SK-N-SH (cell line): ENCODE results near the gene ANO4. TPM values are rescaled to one million over a fixed set of nuclear protein-coding genes. Genes with fewer than 3 reads are reported as not detected.

ENCODE experiments used
- CTCF ChIA-PET: fragments of 300-600, 350-600 bp; formaldehyde crosslinking; extraction: SDS; loops from one replicate; lab custom pipeline; 2021; lab: Yijun Ruan, JAX
- POLR2A ChIA-PET: fragments of 350-600 bp; sonication (Branson Sonifier 250); formaldehyde crosslinking; extraction: SDS; loops from one replicate; lab custom pipeline; 2020; ENCODE audit warnings: antibody characterized with exemption, inconsistent platforms; lab: Yijun Ruan, JAX
- DNase-seq: peaks from one replicate; pipeline ENCODE4 v3.0.0; 2012
- H2AFZ ChIP-seq: fragments of 200-600 bp; sonication (generic); 2 replicates; pipeline ENCODE4 v1.8.1; 2016; ENCODE audit warnings: antibody characterized with exemption, mild to moderate bottlenecking, low read depth
- H3F3A ChIP-seq: fragments of 200-600 bp; sonication (generic); replicated peaks from 2 replicates; pipeline ENCODE3; 2016; ENCODE audit warnings: antibody characterized with exemption, mild to moderate bottlenecking; ENCODE audit not compliant: insufficient read depth
- H3K27ac ChIP-seq, 2 experiments: fragments of 200-500 bp in 1 of 2; fragments of 200-600 bp in 1 of 2; sonication (Bioruptor generic) in 1 of 2; sonication (generic), shearing (Covaris generic) in 1 of 2; 2 replicates each; pipeline versions ENCODE4 v1.5.1 to v1.6.1; 2014 to 2016; ENCODE audit warnings: low read depth in 2 of 2, inconsistent platforms in 1 of 2, low read length in 1 of 2, mild to moderate bottlenecking in 1 of 2, mixed read lengths in 1 of 2
- H3K27me3 ChIP-seq: fragments of 200-600 bp; sonication (generic), shearing (Covaris generic); 2 replicates; pipeline ENCODE4 v1.6.1; 2016; ENCODE audit warnings: mixed run types; ENCODE audit not compliant: insufficient read depth
- H3K36me3 ChIP-seq, 2 experiments: fragments of 200-500 bp in 1 of 2; fragments of 200-600 bp in 1 of 2; sonication (Bioruptor generic) in 1 of 2; sonication (generic) in 1 of 2; replicated peaks in 1 of 2; 2 replicates each; pipeline versions ENCODE3 to v1.5.1; 2014 to 2016; ENCODE audit warnings: low read length in 1 of 2, mild to moderate bottlenecking in 1 of 2; ENCODE audit not compliant: insufficient read depth in 2 of 2, control insufficient read depth in 1 of 2
- H3K4me1 ChIP-seq, 2 experiments: fragments of 200-500 bp in 1 of 2; fragments of 200-600 bp in 1 of 2; sonication (Bioruptor generic) in 1 of 2; sonication (generic), shearing (Covaris generic) in 1 of 2; 2 replicates each; pipeline versions ENCODE4 v1.5.1 to v1.6.1; 2014 to 2016; ENCODE audit warnings: low read depth in 1 of 2, low read length in 1 of 2, mixed run types in 1 of 2; ENCODE audit not compliant: insufficient read depth in 2 of 2, control insufficient read depth in 1 of 2
- H3K4me2 ChIP-seq: fragments of 200-600 bp; sonication (generic), shearing (Covaris generic); 2 replicates; pipeline ENCODE4 v1.6.1; 2017; ENCODE audit warnings: mixed run types
- H3K4me3 ChIP-seq, 2 experiments: fragments of 200-500 bp in 1 of 2; fragments of 200-600 bp in 1 of 2; sonication (Bioruptor generic) in 1 of 2; sonication (generic), shearing (Covaris generic) in 1 of 2; 2 replicates each; pipeline versions ENCODE4 v1.5.1 to v1.8.1; 2014 to 2016; ENCODE audit warnings: low read depth in 2 of 2, inconsistent platforms in 1 of 2, low read length in 1 of 2, mild to moderate bottlenecking in 1 of 2, mixed read lengths in 1 of 2, moderate library complexity in 1 of 2
- H3K79me2 ChIP-seq: fragments of 200-600 bp; sonication (generic); 2 replicates; pipeline ENCODE4 v1.8.1; 2017; ENCODE audit warnings: mild to moderate bottlenecking; ENCODE audit not compliant: insufficient read depth
- H3K9ac ChIP-seq: fragments of 200-600 bp; sonication (generic); 2 replicates; pipeline ENCODE4 v1.6.1; 2017; ENCODE audit warnings: mixed run types
- H3K9me2 ChIP-seq: fragments of 200-600 bp; sonication (generic); 2 replicates; pipeline ENCODE4 v1.6.1; 2017; ENCODE audit warnings: mixed run types
- H3K9me3 ChIP-seq: fragments of 200-600 bp; sonication (generic); 2 replicates; pipeline ENCODE4 v1.6.1; 2017; ENCODE audit warnings: mixed run types, mild to moderate bottlenecking, moderate library complexity
- H4K20me1 ChIP-seq: fragments of 200-600 bp; sonication (generic); 2 replicates; pipeline ENCODE4 v1.6.1; 2017; ENCODE audit warnings: mild to moderate bottlenecking, mixed run types; ENCODE audit not compliant: insufficient read depth
- ELF1 ChIP-seq: IDR thresholded peaks from 2 replicates; pipeline ENCODE4 v1.4.0; 2012
- EP300 ChIP-seq, 2 experiments: IDR thresholded peaks; 2 replicates each; pipeline versions ENCODE4 v1.4.0 to v1.6.1; 2012; ENCODE audit warnings: borderline replicate concordance in 1 of 2, low read depth in 1 of 2, low read length in 1 of 2
- EZH2phosphoT487 ChIP-seq: fragments of 200-600 bp; sonication (generic); IDR thresholded peaks from 2 replicates; pipeline ENCODE4 v1.6.1; 2017; ENCODE audit warnings: low read depth, mixed run types, mild to moderate bottlenecking, antibody characterized with exemption, moderate library complexity, borderline replicate concordance
- GATA2 ChIP-seq: sonication (generic); formaldehyde crosslinking; IDR thresholded peaks from 2 replicates; pipeline ENCODE4 v1.5.0; 2020; ENCODE audit warnings: mild to moderate bottlenecking, missing genetic modification reagents
- JUND ChIP-seq: IDR thresholded peaks from 2 replicates; pipeline ENCODE4 v1.4.0; 2012
- NFIC ChIP-seq: IDR thresholded peaks from 2 replicates; pipeline ENCODE4 v1.4.0; 2012; ENCODE audit warnings: borderline replicate concordance
- NRF1 ChIP-seq: IDR thresholded peaks from 2 replicates; pipeline ENCODE4 v1.6.1; 2012; ENCODE audit warnings: low read depth, mild to moderate bottlenecking, low read length
- RFX5 ChIP-seq: IDR thresholded peaks from 2 replicates; pipeline ENCODE4 v1.6.1; 2012; ENCODE audit warnings: mild to moderate bottlenecking, improper control_type of control experiment, low read length
- RXRA ChIP-seq: IDR thresholded peaks from 2 replicates; pipeline ENCODE4 v1.4.0; 2012; ENCODE audit warnings: low read depth, mild to moderate bottlenecking, borderline replicate concordance
- SIN3A ChIP-seq: IDR thresholded peaks from 2 replicates; pipeline ENCODE4 v1.6.1; 2012; ENCODE audit warnings: low read depth, mild to moderate bottlenecking, low read length, moderate library complexity, borderline replicate concordance
- SMC3 ChIP-seq: IDR thresholded peaks from 2 replicates; pipeline ENCODE4 v1.6.1; 2012; ENCODE audit warnings: low read depth, low read length, improper control_type of control experiment
- TCF12 ChIP-seq: IDR thresholded peaks from 2 replicates; pipeline ENCODE4 v1.4.0; 2012
- TEAD4 ChIP-seq: IDR thresholded peaks from 2 replicates; pipeline ENCODE4 v1.4.0; 2012; ENCODE audit warnings: mild to moderate bottlenecking, borderline replicate concordance; ENCODE audit not compliant: insufficient read depth
- WGBS: methylation state at CpG from one replicate; pipeline ENCODE4 v1.1.6; 2017; ENCODE audit warnings: low lambda C conversion rate; 5-methylcytosine and 5-hydroxymethylcytosine counted together
- polyA plus RNA-seq, 3 experiments: library from polyadenylated mRNA; depleted of rRNA; stranded (reverse); fragments of >200 nt; gene quantifications; 2 replicates each; pipeline ENCODE4 v1.2.3, GENCODE V29; 2012
- TF ChIP-seq, protein P1 (sequence below): IDR thresholded peaks from 2 replicates; pipeline ENCODE4 v1.4.0; 2012; ENCODE audit warnings: low read depth, borderline replicate concordance
- TF ChIP-seq, protein P2 (sequence below): IDR thresholded peaks from 2 replicates; pipeline ENCODE4 v1.6.1; 2012; ENCODE audit warnings: mild to moderate bottlenecking, low read depth, low read length, moderate library complexity
- TF ChIP-seq, protein P3 (sequence below): IDR thresholded peaks from 2 replicates; pipeline ENCODE4 v1.4.0; 2012; ENCODE audit warnings: low read depth

ANO4 gene
- polyA plus RNA-seq, 1 of the 3 experiments (the other 2 are of a cell fraction): 9.4 TPM

DNA sequence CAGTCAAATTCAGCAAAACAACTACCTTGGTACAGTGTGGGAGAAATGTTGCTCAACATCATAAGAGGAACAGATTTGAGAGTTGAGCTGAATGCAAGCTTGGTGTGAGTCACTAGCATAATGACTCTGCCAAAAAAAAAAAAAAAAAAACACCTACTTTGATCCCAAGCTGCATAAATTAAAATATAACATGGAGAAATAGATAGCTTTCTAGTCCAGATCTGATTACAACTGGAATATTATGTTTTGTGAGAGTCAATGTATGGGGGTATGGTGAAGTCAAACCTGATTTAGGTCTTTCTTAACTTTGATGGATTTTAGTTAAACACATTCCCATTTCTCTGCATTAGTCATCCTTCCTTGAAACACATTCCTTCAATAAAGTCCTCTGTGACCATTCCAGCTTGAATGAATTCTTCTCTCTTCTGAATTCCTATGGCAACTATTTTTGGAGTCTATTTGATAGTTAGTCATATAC lies 227.4 kb downstream of the ANO4 start (continued):
- TF ChIP-seq, protein P1, sequence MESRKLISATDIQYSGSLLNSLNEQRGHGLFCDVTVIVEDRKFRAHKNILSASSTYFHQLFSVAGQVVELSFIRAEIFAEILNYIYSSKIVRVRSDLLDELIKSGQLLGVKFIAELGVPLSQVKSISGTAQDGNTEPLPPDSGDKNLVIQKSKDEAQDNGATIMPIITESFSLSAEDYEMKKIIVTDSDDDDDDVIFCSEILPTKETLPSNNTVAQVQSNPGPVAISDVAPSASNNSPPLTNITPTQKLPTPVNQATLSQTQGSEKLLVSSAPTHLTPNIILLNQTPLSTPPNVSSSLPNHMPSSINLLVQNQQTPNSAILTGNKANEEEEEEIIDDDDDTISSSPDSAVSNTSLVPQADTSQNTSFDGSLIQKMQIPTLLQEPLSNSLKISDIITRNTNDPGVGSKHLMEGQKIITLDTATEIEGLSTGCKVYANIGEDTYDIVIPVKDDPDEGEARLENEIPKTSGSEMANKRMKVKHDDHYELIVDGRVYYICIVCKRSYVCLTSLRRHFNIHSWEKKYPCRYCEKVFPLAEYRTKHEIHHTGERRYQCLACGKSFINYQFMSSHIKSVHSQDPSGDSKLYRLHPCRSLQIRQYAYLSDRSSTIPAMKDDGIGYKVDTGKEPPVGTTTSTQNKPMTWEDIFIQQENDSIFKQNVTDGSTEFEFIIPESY: peak; percentile 52; the same call in 1 of the 2 replicates
- TF ChIP-seq RFX5 (no peak), NFIC (peak; percentile 79), JUND (peak; percentile 96), TEAD4 (peak; percentile 90)
- TF ChIP-seq, protein P2, sequence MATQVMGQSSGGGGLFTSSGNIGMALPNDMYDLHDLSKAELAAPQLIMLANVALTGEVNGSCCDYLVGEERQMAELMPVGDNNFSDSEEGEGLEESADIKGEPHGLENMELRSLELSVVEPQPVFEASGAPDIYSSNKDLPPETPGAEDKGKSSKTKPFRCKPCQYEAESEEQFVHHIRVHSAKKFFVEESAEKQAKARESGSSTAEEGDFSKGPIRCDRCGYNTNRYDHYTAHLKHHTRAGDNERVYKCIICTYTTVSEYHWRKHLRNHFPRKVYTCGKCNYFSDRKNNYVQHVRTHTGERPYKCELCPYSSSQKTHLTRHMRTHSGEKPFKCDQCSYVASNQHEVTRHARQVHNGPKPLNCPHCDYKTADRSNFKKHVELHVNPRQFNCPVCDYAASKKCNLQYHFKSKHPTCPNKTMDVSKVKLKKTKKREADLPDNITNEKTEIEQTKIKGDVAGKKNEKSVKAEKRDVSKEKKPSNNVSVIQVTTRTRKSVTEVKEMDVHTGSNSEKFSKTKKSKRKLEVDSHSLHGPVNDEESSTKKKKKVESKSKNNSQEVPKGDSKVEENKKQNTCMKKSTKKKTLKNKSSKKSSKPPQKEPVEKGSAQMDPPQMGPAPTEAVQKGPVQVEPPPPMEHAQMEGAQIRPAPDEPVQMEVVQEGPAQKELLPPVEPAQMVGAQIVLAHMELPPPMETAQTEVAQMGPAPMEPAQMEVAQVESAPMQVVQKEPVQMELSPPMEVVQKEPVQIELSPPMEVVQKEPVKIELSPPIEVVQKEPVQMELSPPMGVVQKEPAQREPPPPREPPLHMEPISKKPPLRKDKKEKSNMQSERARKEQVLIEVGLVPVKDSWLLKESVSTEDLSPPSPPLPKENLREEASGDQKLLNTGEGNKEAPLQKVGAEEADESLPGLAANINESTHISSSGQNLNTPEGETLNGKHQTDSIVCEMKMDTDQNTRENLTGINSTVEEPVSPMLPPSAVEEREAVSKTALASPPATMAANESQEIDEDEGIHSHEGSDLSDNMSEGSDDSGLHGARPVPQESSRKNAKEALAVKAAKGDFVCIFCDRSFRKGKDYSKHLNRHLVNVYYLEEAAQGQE: no peak
- TF ChIP-seq, all 33 proteins: peak for 14

DNA sequence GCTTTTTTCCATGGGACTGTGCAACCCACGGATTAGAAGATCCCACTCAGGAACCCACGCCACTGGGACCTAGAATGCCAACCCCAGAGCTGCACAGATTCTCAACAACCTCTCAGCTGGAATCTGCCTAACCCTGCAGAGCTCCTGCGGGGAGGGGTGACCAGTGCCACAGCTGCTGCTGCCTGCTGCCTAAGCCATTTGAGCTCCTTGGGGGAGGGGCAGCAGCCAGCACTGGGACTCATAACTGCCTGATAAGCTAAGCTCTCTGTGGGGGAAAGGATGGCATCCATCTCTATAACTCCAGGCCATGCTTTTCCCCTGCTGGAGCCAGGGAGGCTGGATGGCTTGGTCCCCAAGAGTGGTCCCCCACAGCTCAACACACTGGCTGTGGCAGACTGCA lies 232.6 kb downstream of the ANO4 start:
- Histone ChIP-seq H3K4me1 (0 out of 4 replicates have a peak, but pooled peaks cover 0 to 6% of the 10 kb centered on the region in 2 experiments), H4K20me1 (no peaks in the 10 kb centered on the region), H3K9me3 (no peaks in the 10 kb centered on the region), H3K4me3 (no peak overlapping the region), H3K4me2 (no peak overlapping the region), H3K79me2 (no peaks in the 10 kb centered on the region), H3K27ac (no peak overlapping the region), H3K27me3 (no peaks in the 10 kb centered on the region), H3K36me3 (peaks cover 0 to 15% of the 10 kb centered on the region in 2 experiments), H3K9ac (no peak overlapping the region), H3K9me2 (no peaks in the 10 kb centered on the region), H3F3A (peaks cover 12% of the 10 kb centered on the region), H2AFZ (no peak overlapping the region)
- 0% methylated on average over 1 of the region's 3 CpGs for WGBS
- ChIA-PET POLR2A (no interaction called here), CTCF (no interaction called here)
- TF ChIP-seq EZH2phosphoT487: no peak
- TF ChIP-seq TCF12: no peak
- no peak for TF ChIP-seq TEAD4
- TF ChIP-seq GATA2: no peak
- TF ChIP-seq, protein P3, sequence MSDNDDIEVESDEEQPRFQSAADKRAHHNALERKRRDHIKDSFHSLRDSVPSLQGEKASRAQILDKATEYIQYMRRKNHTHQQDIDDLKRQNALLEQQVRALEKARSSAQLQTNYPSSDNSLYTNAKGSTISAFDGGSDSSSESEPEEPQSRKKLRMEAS: no peak
- TF ChIP-seq SIN3A: no peak
- no peak for TF ChIP-seq RXRA
- no peak for TF ChIP-seq ELF1
- no peak for TF ChIP-seq NRF1
- no peak for TF ChIP-seq EP300 (IDR thresholded peaks at IDR 0.05; ENCODE audit: borderline replicate concordance in 1 of 2, low read depth in 1 of 2, low read length in 1 of 2)
- no peak for TF ChIP-seq SMC3
- TF ChIP-seq JUND: no peak
- DNase-seq: no peak
